ENCODE results near the gene CDH23.

The CDH23 gene

GRCh38 chr10:71409516-71410104 is 12.9 kb downstream of the CDH23 start:
- H3K27ac ChIP-seq = no peak overlapping the region

GRCh38 chr10:71413581-71413980 is 16.9 kb downstream of the CDH23 start:
- no peak overlapping the region for H3K27ac ChIP-seq
- TF ChIP-seq CTCF (conservative IDR thresholded peaks at IDR 0.05) = no peak

More at GRCh38 chr10:71409516-71410104, 12.9 kb downstream of the CDH23 start:
- no peak for TF ChIP-seq CTCF (conservative IDR thresholded peaks at IDR 0.05)

GRCh38 chr10:71414359-71414758 is 17.6 kb downstream of the CDH23 start:
- no peak for TF ChIP-seq CTCF (conservative IDR thresholded peaks at IDR 0.05)
- no peak overlapping the region for H3K27ac ChIP-seq

GRCh38 chr10:71419002-71419540 is 22.4 kb downstream of the CDH23 start:
- TF ChIP-seq CTCF (conservative IDR thresholded peaks at IDR 0.05) = no peak

GRCh38 chr10:71419750-71420149 is 23.0 kb downstream of the CDH23 start:
- H3K27ac ChIP-seq = no peak overlapping the region
- TF ChIP-seq CTCF (conservative IDR thresholded peaks at IDR 0.05) = no peak

More at GRCh38 chr10:71419002-71419540, 22.4 kb downstream of the CDH23 start:
- H3K27ac ChIP-seq = no peak overlapping the region

- no peak overlapping the region for H3K27ac ChIP-seq
- TF ChIP-seq CTCF (conservative IDR thresholded peaks at IDR 0.05) = no peak
These were observed 24.3 kb downstream of the CDH23 start for GRCh38 chr10:71421075-71421434.

- no peak for TF ChIP-seq CTCF (conservative IDR thresholded peaks at IDR 0.05)
- H3K27ac ChIP-seq = no peak overlapping the region
These were observed 26.5 kb downstream of the CDH23 start for GRCh38 chr10:71423250-71423649.

Data from VCaP (cell line).